ENCODE results near the gene FZD4.

The FZD4 gene

DNA sequence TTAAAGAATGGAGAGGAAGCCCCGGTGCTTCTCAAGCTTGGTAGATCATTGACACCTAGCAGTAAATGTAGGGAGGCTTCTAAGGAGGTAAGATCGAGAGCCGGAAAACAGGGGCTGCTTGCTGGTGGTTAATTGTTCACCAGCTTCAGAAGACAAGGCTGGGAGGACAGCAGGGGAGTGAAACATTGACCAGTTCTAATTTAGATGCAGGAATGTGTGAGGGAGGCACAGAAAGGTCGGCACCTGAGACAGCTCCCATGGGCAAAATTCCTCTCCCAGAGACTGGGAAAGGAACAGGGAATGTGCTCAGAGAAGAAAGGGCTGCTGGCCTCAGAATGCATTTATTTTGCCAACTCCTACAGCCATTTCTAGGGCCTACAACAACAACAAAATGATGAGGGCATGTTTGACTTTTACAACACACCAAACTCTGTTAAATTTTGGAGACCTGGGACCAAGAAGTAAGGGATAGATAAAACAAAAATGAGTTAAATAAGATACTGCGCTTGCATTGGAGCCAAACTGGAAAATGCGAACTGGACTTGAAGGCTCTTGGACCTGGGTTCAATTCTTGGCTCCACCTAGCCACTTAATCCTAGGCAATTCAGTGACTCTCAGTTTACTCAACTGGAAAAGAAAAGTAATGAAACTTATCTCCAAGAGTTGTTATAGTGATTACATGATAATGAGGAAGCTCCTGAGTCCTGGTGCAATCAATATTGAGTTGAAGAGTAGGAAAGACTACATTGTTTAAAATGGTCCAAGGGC is 31.0 kb downstream of the FZD4 start:
- Histone ChIP-seq H3K36me3 (replicated peaks) (no peaks in the 10 kb centered on the region), H3K27me3 (replicated peaks) (no peaks in the 10 kb centered on the region), H3K4me3 (ENCODE audit: low read depth, low read length) (no peak overlapping the region), H3K27ac (no peak overlapping the region)
- no peak for DNase-seq
- in situ Hi-C loops (cut with HindIII; ENCODE audit: low pct_ligation_motif_present, low sequenced_read_pairs): no loop called here
- TF ChIP-seq, protein P1, sequence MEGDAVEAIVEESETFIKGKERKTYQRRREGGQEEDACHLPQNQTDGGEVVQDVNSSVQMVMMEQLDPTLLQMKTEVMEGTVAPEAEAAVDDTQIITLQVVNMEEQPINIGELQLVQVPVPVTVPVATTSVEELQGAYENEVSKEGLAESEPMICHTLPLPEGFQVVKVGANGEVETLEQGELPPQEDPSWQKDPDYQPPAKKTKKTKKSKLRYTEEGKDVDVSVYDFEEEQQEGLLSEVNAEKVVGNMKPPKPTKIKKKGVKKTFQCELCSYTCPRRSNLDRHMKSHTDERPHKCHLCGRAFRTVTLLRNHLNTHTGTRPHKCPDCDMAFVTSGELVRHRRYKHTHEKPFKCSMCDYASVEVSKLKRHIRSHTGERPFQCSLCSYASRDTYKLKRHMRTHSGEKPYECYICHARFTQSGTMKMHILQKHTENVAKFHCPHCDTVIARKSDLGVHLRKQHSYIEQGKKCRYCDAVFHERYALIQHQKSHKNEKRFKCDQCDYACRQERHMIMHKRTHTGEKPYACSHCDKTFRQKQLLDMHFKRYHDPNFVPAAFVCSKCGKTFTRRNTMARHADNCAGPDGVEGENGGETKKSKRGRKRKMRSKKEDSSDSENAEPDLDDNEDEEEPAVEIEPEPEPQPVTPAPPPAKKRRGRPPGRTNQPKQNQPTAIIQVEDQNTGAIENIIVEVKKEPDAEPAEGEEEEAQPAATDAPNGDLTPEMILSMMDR (IDR thresholded peaks at IDR 0.05; ENCODE audit: low read depth, low read length, missing control alignments): no peak

DNA sequence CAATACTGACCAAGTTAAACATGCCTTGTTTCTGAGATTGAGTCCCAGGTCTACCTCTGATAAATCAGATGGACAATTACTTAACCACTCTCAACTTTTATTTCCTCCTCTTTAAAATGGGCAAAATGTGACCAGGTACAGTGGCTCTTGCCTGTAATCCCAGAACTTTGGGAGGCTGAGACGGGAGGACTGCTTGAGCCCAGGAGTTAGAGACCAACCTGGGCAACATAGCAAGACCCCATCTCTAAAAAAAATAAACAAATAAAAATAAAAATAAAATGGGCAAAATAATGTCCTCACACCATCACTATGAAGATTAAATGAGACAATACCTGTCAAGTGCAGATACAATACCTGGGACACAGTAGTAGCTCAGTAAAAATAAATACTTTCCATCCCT is 33.0 kb downstream of the FZD4 start:
- H3K27me3 ChIP-seq (replicated peaks): no peaks in the 10 kb centered on the region
- H3K27ac ChIP-seq: no peak overlapping the region
- in situ Hi-C loops (cut with HindIII; ENCODE audit: low pct_ligation_motif_present, low sequenced_read_pairs): no loop called here
- H3K36me3 ChIP-seq (replicated peaks): no peaks in the 10 kb centered on the region
- H3K4me3 ChIP-seq (ENCODE audit: low read depth, low read length): no peak overlapping the region
- TF ChIP-seq, protein P1 (IDR thresholded peaks at IDR 0.05; ENCODE audit: low read depth, low read length, missing control alignments): no peak
- no peak for DNase-seq

DNA sequence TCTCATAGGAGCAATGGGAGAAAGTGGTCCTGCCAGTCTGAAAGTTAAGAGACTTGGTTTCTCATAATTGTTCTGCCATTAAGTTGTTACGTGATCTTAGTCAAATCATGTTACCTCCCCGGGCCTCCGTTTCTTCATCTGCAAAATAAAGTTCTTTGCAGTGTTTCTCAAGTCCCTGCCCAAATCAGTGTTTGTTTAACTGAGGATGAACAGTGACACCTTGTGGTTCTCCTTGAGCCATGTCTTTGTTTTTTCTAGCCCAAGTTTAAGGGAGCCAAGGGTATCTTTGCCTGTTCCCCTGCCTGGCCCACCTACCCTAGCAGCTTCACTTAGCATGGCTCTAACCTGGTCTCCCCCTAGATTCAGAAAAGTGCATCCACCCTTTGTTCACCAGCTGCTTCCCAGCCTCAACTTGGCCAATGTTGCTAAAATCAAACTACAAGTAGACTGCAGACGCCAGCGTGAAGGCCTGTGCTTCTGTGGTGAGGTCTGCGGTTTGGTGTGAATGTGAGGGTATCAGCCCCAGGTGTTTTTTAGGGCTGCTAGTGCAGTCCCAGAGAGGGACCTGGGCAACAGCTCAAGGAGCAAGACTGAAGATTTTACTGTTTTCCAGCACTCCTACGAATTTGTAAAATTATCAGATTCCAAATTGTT is 35.5 kb downstream of the FZD4 start:
- Histone ChIP-seq H3K36me3 (replicated peaks) (no peaks in the 10 kb centered on the region), H3K27ac (peak overlapping the region; percentile 86), H3K27me3 (replicated peaks) (no peaks in the 10 kb centered on the region), H3K4me3 (ENCODE audit: low read depth, low read length) (no peak overlapping the region)
- TF ChIP-seq, protein P1 (IDR thresholded peaks at IDR 0.05; ENCODE audit: low read depth, low read length, missing control alignments): peak; percentile 74
- in situ Hi-C loops (cut with HindIII; ENCODE audit: low pct_ligation_motif_present, low sequenced_read_pairs): no loop called here
- peak; percentile 78 for DNase-seq

DNA sequence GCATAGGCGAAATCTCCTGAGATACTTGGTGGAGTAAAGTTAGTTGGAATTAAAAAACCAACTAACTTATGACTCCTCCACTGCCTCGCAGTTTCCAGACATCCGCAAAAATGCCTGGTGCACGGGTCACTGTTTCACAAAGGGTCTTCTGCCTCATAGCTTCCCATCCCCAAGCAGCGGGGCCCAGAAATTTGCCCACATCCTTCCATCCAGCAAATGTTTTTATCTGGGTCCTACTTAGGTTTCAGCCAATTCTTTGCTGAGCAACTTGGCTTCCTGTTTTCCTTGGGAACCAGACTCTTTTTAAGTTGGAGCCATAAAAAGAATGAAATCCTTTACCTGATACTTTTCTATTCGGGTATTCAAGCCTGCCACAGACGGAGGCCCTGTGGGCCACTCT is 36.2 kb downstream of the FZD4 start:
- Histone ChIP-seq H3K4me3 (ENCODE audit: low read depth, low read length) (no peak overlapping the region), H3K27me3 (replicated peaks) (no peaks in the 10 kb centered on the region), H3K36me3 (replicated peaks) (no peaks in the 10 kb centered on the region), H3K27ac (peak overlapping the region; percentile 86)
- in situ Hi-C loops (cut with HindIII; ENCODE audit: low pct_ligation_motif_present, low sequenced_read_pairs): no loop called here
- TF ChIP-seq, protein P1 (IDR thresholded peaks at IDR 0.05; ENCODE audit: low read depth, low read length, missing control alignments): no peak
- peak; percentile 56 for DNase-seq

DNA sequence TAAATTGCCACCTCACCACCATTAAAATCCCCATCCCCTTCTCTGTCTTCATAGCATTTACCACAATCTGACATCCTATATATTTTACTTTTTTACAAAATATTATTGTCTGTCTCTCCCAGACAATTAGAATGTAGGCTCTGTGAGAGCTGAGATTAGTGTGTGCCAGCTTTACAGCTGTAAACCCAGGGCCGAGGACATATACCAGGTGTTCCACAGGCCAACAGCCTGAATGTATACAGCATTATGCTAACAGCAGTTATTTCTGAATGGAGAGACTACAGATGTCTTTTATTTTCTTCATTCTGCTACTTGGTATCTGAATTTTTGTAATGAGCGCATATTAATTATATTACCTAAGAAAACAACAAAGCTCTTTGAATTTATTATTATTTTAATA is 36.7 kb downstream of the FZD4 start:
- peak overlapping the region; percentile 86 for H3K27ac ChIP-seq
- no peaks in the 10 kb centered on the region for H3K36me3 ChIP-seq (replicated peaks)
- TF ChIP-seq, protein P1 (IDR thresholded peaks at IDR 0.05; ENCODE audit: low read depth, low read length, missing control alignments): no peak
- in situ Hi-C loops (cut with HindIII; ENCODE audit: low pct_ligation_motif_present, low sequenced_read_pairs): no loop called here
- no peaks in the 10 kb centered on the region for H3K27me3 ChIP-seq (replicated peaks)
- no peak overlapping the region for H3K4me3 ChIP-seq (ENCODE audit: low read depth, low read length)
- DNase-seq: no peak
